Upper lobe of left lung (tissue), 6 donors: ENCODE data around the gene PPTC7. TPM values are rescaled to one million over a fixed set of nuclear protein-coding genes. Genes with fewer than 3 reads are reported as not detected.

Experiments used
- ATAC-seq, 2 donors: fragments of 200-7000 bp; cut with Tn5 transposase; one replicate each; pipeline ENCODE4 v1.9.1; 2022; ENCODE audit warnings: mild to moderate bottlenecking in 2 of 2, moderate library complexity in 2 of 2; ENCODE audit not compliant: low FRiP score in 2 of 2
- DNase-seq, 2 donors: peaks; one replicate each; pipeline ENCODE4 v3.0.0-alpha.2; 2019 to 2020
- H3K27ac ChIP-seq, 4 donors: fragments of 200-600 bp; sonication (generic); one replicate each; pipeline ENCODE4 v1.5.1; 2016 to 2019
- H3K27me3 ChIP-seq, 4 donors: fragments of 200-600 bp; sonication (generic); one replicate each; pipeline ENCODE4 v1.5.1; 2017 to 2019
- H3K36me3 ChIP-seq, 4 donors: fragments of 200-600 bp; sonication (generic); one replicate each; pipeline ENCODE4 v1.5.1; 2016 to 2019
- H3K4me1 ChIP-seq, 4 donors: fragments of 200-600 bp; sonication (generic); one replicate each; pipeline ENCODE4 v1.5.1; 2018 to 2019
- H3K4me3 ChIP-seq, 4 donors: fragments of 200-600 bp; sonication (generic); one replicate each; pipeline ENCODE4 v1.5.1; 2017 to 2019; ENCODE audit warnings: mild to moderate bottlenecking in 2 of 4, moderate library complexity in 1 of 4
- H3K9me3 ChIP-seq, 4 donors: fragments of 200-600 bp; sonication (generic); one replicate each; pipeline ENCODE4 v1.5.1; 2018 to 2019
- EP300 ChIP-seq, 4 donors: sonication (generic); formaldehyde crosslinking; IDR thresholded peaks; one replicate each; pipeline ENCODE4 v1.5.1; 2017; ENCODE audit warnings: antibody characterized with exemption in 4 of 4, control low read depth in 2 of 4
- POLR2A ChIP-seq, 4 donors: fragments of 450-650 bp; IDR thresholded peaks; one replicate each; pipeline ENCODE4 v1.5.1; 2016 to 2017; ENCODE audit warnings: antibody characterized with exemption in 4 of 4, mild to moderate bottlenecking in 2 of 4
- POLR2AphosphoS5 ChIP-seq, 2 donors: sonication (generic); formaldehyde crosslinking; IDR thresholded peaks; one replicate each; pipeline ENCODE4 v1.5.1; 2017; ENCODE audit warnings: antibody characterized with exemption in 2 of 2
- whole genome bisulfite sequencing, 2 donors: methylation state at CpG; one replicate each; pipeline ENCODE4 v1.1.5; 2017 to 2018; 5-methylcytosine and 5-hydroxymethylcytosine counted together
- total RNA-seq, 6 donors: library from RNA; depleted of rRNA in 4 of 6; stranded (reverse); fragments of >200 nt in 4 of 6; gene quantifications; one replicate each; pipeline versions ENCODE4 v1.1.0 to v1.2.1, GENCODE V29; 2016 to 2021
- TF ChIP-seq, protein P1 (sequence below), 6 experiments: fragments of 450-650 bp in 4 of 6; fragments of 200-600 bp in 2 of 6; sonication (generic) in 2 of 6; IDR thresholded peaks; one replicate each; pipeline ENCODE4 v1.5.1; 2016 to 2019; ENCODE audit warnings: antibody characterized with exemption in 6 of 6
- donor health status: DM: no; HTN: no; CAD: no; lungs with moderate emphysema.
- donor health status: DM: no; HTN: yes; CAD: no; lungs with severe emphysema.

PPTC7 gene
- total RNA-seq, 6 donors from 2014 or later = 22.0 to 40.8 (median 25.2) TPM

DNA sequence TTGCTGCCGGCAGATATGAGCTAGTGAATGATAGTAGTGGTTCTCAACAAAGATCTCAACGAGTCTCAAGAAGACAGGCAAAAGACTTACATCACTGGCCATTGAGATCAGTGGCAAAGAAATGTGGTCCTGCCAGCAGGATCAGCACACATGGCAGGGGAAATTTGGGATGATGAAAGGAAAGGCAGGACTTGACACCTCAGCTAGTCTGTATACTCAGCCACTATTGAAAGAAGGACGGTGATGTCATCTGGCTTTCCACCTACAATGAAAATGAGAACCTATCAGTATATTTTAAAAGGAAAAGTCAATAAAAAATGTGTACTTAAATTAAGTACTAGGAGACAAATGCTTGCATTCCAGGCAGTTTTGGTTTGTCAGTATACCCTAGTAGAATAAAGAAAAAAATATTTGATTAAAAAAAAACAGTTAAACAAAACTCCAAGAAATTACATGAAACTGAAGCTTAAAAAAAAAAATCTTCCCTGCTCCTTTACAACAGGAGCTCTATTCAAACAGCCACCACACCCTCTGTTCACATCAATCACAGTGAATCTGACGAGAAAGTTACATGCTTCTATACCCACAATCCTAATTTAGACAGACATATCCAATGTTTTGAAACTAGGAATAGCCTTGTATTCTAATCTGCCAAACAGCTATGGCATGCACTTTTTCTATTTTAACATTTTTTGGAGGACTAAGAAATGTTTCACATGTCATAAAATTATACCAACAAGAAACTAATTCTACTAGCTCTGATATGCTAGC lies 46.1 kb downstream of the PPTC7 start:
- Histone ChIP-seq H3K4me3 (no peak overlapping the region), H3K36me3 (peaks cover 7 to 49% (median 26%) of the 10 kb centered on the region in 4 donors), H3K9me3 (no peaks in the 10 kb centered on the region), H3K27me3 (no peaks in the 10 kb centered on the region), H3K27ac (peak overlapping the region; percentile 13 to 40 (median 20)), H3K4me1 (peaks cover 0 to 7% (median 4%) of the 10 kb centered on the region in 4 donors)
- TF ChIP-seq POLR2A (IDR thresholded peaks at IDR 0.05) (no peak), POLR2AphosphoS5 (IDR thresholded peaks at IDR 0.05) (no peak), EP300 (IDR thresholded peaks at IDR 0.05) (no peak)
- TF ChIP-seq, protein P1, sequence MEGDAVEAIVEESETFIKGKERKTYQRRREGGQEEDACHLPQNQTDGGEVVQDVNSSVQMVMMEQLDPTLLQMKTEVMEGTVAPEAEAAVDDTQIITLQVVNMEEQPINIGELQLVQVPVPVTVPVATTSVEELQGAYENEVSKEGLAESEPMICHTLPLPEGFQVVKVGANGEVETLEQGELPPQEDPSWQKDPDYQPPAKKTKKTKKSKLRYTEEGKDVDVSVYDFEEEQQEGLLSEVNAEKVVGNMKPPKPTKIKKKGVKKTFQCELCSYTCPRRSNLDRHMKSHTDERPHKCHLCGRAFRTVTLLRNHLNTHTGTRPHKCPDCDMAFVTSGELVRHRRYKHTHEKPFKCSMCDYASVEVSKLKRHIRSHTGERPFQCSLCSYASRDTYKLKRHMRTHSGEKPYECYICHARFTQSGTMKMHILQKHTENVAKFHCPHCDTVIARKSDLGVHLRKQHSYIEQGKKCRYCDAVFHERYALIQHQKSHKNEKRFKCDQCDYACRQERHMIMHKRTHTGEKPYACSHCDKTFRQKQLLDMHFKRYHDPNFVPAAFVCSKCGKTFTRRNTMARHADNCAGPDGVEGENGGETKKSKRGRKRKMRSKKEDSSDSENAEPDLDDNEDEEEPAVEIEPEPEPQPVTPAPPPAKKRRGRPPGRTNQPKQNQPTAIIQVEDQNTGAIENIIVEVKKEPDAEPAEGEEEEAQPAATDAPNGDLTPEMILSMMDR (IDR thresholded peaks at IDR 0.05) = no peak
- no peak for DNase-seq
- ATAC-seq = no peak
- 70 to 86% methylated on average over 4 of the region's 4 CpGs for WGBS, 2 donors

DNA sequence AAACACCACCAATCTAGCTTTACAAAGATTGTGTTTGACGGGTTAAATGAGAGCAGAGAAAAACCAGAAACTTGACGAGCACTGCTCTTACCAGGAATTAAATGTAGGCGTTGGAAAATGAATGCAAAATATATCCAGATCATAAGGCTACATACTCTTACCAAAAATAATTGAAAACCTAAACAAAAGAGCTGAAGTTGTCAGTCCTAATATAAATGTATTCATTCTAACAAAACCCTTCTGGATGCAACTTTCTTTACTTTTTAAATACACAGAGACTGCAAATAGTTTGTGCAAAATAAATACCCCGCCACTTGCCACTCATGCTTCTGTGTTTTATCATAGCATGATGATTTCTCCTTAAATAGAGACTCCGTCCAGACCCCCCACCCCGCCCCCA lies 48.3 kb downstream of the PPTC7 start:
- ATAC-seq (no peak), DNase-seq (no peak)
- Histone ChIP-seq H3K36me3 (peaks cover 7 to 55% (median 26%) of the 10 kb centered on the region in 4 donors), H3K9me3 (no peaks in the 10 kb centered on the region), H3K4me3 (no peak overlapping the region), H3K27ac (no peak overlapping the region), H3K4me1 (peaks cover 0 to 7% (median 3%) of the 10 kb centered on the region in 4 donors), H3K27me3 (no peaks in the 10 kb centered on the region)
- WGBS, 2 donors = 91 to 93% methylated on average over 6 of the region's 6 CpGs
- TF ChIP-seq, protein P1 (IDR thresholded peaks at IDR 0.05) = no peak
- TF ChIP-seq EP300 (IDR thresholded peaks at IDR 0.05) (no peak), POLR2AphosphoS5 (IDR thresholded peaks at IDR 0.05) (no peak), POLR2A (IDR thresholded peaks at IDR 0.05) (no peak)

DNA sequence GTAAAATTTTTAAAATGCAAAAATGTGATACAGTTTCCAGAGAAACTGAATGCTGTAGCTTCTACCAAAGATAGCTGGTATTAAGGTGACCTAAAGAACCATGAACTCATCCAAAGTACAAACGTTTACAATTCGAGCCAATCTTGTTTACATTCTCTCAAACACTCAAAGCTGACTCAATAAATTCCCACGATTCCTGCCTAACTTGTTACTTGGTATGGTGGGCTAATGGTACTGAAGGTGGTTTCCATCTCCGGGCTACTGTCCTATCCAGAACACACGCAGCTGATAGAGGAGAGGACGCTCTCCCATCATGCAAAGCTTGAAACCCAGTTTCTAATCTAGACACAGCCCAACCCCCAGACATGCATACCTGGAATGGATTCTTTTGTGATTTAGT lies 49.5 kb downstream of the PPTC7 start:
- TF ChIP-seq EP300 (IDR thresholded peaks at IDR 0.05) = no peak
- TF ChIP-seq, protein P1 (IDR thresholded peaks at IDR 0.05) = no peak
- no peak for TF ChIP-seq POLR2AphosphoS5 (IDR thresholded peaks at IDR 0.05)
- TF ChIP-seq POLR2A (IDR thresholded peaks at IDR 0.05) = no peak
- peaks cover 7 to 43% (median 17%) of the 10 kb centered on the region in 4 donors for H3K36me3 ChIP-seq
- H3K4me1 ChIP-seq = peaks cover 0 to 7% (median 0%) of the 10 kb centered on the region in 4 donors
- no peak for DNase-seq
- H3K9me3 ChIP-seq = no peaks in the 10 kb centered on the region
- H3K27ac ChIP-seq = no peak overlapping the region
- no peaks in the 10 kb centered on the region for H3K27me3 ChIP-seq
- H3K4me3 ChIP-seq = no peak overlapping the region
- 52 to 57% methylated on average over 6 of the region's 6 CpGs for WGBS, 2 donors
- no peak for ATAC-seq

DNA sequence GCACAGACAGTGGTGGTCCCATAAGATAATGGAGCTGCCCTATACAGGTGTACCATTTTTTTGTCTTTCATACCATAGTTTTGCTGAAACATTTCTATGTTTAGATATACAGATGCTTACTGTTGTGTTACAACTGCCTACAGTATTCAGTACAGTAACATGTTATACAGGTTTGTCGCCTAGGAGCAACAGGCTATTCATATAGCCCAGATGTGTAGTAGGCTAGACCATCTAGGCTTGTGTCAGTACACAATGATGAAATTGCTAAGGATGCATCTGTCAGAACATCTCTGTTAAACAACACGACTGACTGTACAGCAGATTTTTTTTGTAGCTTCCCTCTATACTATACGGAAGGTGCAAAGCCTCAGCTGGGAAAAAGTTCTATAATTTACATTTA lies 50.5 kb downstream of the PPTC7 start:
- Histone ChIP-seq H3K9me3 (no peaks in the 10 kb centered on the region), H3K27me3 (no peaks in the 10 kb centered on the region), H3K4me3 (no peak overlapping the region), H3K4me1 (peaks cover 0 to 2% (median 0%) of the 10 kb centered on the region in 4 donors), H3K27ac (no peak overlapping the region), H3K36me3 (peaks cover 7 to 34% (median 12%) of the 10 kb centered on the region in 4 donors)
- no peak for TF ChIP-seq POLR2A (IDR thresholded peaks at IDR 0.05)
- TF ChIP-seq POLR2AphosphoS5 (IDR thresholded peaks at IDR 0.05) = no peak
- TF ChIP-seq, protein P1 (IDR thresholded peaks at IDR 0.05) = no peak
- TF ChIP-seq EP300 (IDR thresholded peaks at IDR 0.05) = no peak
- 85 to 91% methylated on average over 3 of the region's 3 CpGs for WGBS, 2 donors
- DNase-seq (no peak), ATAC-seq (no peak)
